Keratinocyte (primary cell): Measurements from ENCODE around the gene TMA7B. TPM values are rescaled to one million over a fixed set of nuclear protein-coding genes. Genes with fewer than 3 reads are reported as not detected.

Source experiments
- DNase-seq: peaks from one replicate; pipeline ENCODE4 v3.0.0-alpha.2; 2011; ENCODE audit warnings: low read depth, missing footprints, low spot score
- FAIRE-seq: peaks from 2 replicates; lab custom pipeline; 2011; peaks lifted over from hg19 to GRCh38; lab: Jason Lieb, UNC
- H2AFZ ChIP-seq: 2 replicates; pipeline ENCODE4 v1.6.0; 2012; ENCODE audit warnings: low read length, control low read depth, inconsistent platforms; ENCODE audit not compliant: control insufficient read depth
- H3K27ac ChIP-seq: 2 replicates; pipeline ENCODE4 v1.5.1; 2011; ENCODE audit warnings: low read length; ENCODE audit not compliant: control insufficient read depth, insufficient read depth
- H3K27me3 ChIP-seq: 3 replicates; pipeline ENCODE4 v1.6.0; 2011; ENCODE audit warnings: low read length; ENCODE audit not compliant: control insufficient read depth, insufficient read depth; ENCODE audit errors: extremely low read depth
- H3K36me3 ChIP-seq, 2 experiments: 2 replicates in 1 of 2; 3 replicates in 1 of 2; pipeline ENCODE4 v1.5.1; 2011; ENCODE audit warnings: low read length in 2 of 2, mild to moderate bottlenecking in 1 of 2; ENCODE audit not compliant: control insufficient read depth in 2 of 2, insufficient read depth in 2 of 2; ENCODE audit errors: extremely low read depth in 1 of 2
- H3K4me1 ChIP-seq: 3 replicates; pipeline ENCODE4 v1.5.1; 2011; ENCODE audit warnings: low read length; ENCODE audit not compliant: control insufficient read depth, insufficient read depth; ENCODE audit errors: extremely low read depth
- H3K4me2 ChIP-seq: 3 replicates; pipeline ENCODE4 v1.6.0; 2011; ENCODE audit warnings: low read depth, low read length; ENCODE audit not compliant: control insufficient read depth, insufficient read depth; ENCODE audit errors: extremely low read depth
- H3K4me3 ChIP-seq, 3 experiments: fragments of 200-600 bp in 1 of 3; sonication (generic) in 1 of 3; 2 replicates in 2 of 3; 3 replicates in 1 of 3; pipeline ENCODE4 v1.5.1; 2011 to 2016; ENCODE audit warnings: low read length in 3 of 3, mild to moderate bottlenecking in 3 of 3, control low read depth in 2 of 3, inconsistent platforms in 1 of 3, low read depth in 1 of 3, mixed read lengths in 1 of 3, mixed run types in 1 of 3, moderate library complexity in 1 of 3; ENCODE audit not compliant: control insufficient read depth in 2 of 3, insufficient read depth in 2 of 3; ENCODE audit errors: extremely low read depth in 1 of 3
- H3K79me2 ChIP-seq: 2 replicates; pipeline ENCODE4 v1.6.0; 2012; ENCODE audit warnings: low read length; ENCODE audit not compliant: control insufficient read depth, insufficient read depth
- H3K9ac ChIP-seq: 3 replicates; pipeline ENCODE4 v1.6.0; 2011; ENCODE audit warnings: low read length; ENCODE audit not compliant: control insufficient read depth, insufficient read depth; ENCODE audit errors: extremely low read depth
- H3K9me1 ChIP-seq: 3 replicates; pipeline ENCODE4 v1.6.0; 2011; ENCODE audit warnings: low read length; ENCODE audit not compliant: control insufficient read depth, insufficient read depth; ENCODE audit errors: extremely low read depth
- H3K9me3 ChIP-seq: 2 replicates; pipeline ENCODE4 v1.5.1; 2012; ENCODE audit warnings: low read depth, low read length; ENCODE audit not compliant: control insufficient read depth
- H4K20me1 ChIP-seq: 3 replicates; pipeline ENCODE4 v1.6.0; 2011; ENCODE audit warnings: low read length; ENCODE audit not compliant: control insufficient read depth, insufficient read depth; ENCODE audit errors: extremely low read depth
- CTCF ChIP-seq, 3 experiments: IDR thresholded peaks in 1 of 3; conservative IDR thresholded peaks in 1 of 3; optimal IDR thresholded peaks in 1 of 3; 2 replicates in 2 of 3; 3 replicates in 1 of 3; pipeline versions ENCODE3 to v1.5.1; 2011; ENCODE audit warnings: low read length in 3 of 3, mild to moderate bottlenecking in 3 of 3, moderate library complexity in 2 of 3, control low read depth in 1 of 3, inconsistent platforms in 1 of 3; ENCODE audit not compliant: insufficient read depth in 2 of 3; ENCODE audit errors: extremely low read depth in 1 of 3
- EZH2 ChIP-seq: IDR thresholded peaks from one replicate; pipeline ENCODE4 v1.6.1; 2012; ENCODE audit warnings: inconsistent platforms, mild to moderate bottlenecking, low read length, moderate library complexity
- dilution Hi-C: fragments of 300-500 bp; cut with MboI; formaldehyde crosslinking; loops from one replicate; pipeline ENCODE4 v1.7.0; 2020; ENCODE audit warnings: low sequenced_read_pairs; ENCODE audit not compliant: extremely low pct_ligation_motif_present
- polyA plus RNA-seq, 5 experiments: library from polyadenylated mRNA; depleted of rRNA in 3 of 5; stranded (reverse) in 3 of 5; stranded (forward) in 1 of 5; unstranded in 1 of 5; fragments of >200 nt; gene quantifications; 1 replicate in 1 of 5; 2 replicates in 3 of 5; 3 replicates in 1 of 5; pipeline versions ENCODE4 v1.2.1 to v1.2.3, GENCODE V29; 2011 to 2012; ENCODE audit warnings: missing spikeins in 2 of 5, low read depth in 1 of 5, low replicate concordance in 1 of 5

TMA7B gene
- polyA plus RNA-seq, 1 donor (not counting 4 experiments of a cell fraction or from before 2014, with no cell fraction given) = not detected

GRCh38 chr22:39962071-39962470 lies 1.9 kb downstream of the TMA7B start:
- no peaks in the 10 kb centered on the region for H3K9me3 ChIP-seq
- H3K4me2 ChIP-seq = no peak overlapping the region
- no peak overlapping the region for H3K27ac ChIP-seq
- H4K20me1 ChIP-seq = no peaks in the 10 kb centered on the region
- H3K36me3 ChIP-seq = no peaks in the 10 kb centered on the region
- H2AFZ ChIP-seq = no peak overlapping the region
- peaks cover 7% of the 10 kb centered on the region for H3K4me1 ChIP-seq
- no peak overlapping the region for H3K4me3 ChIP-seq
- DNase-seq (no peak), FAIRE-seq (no peak)
- no peak for TF ChIP-seq EZH2
- TF ChIP-seq CTCF (optimal IDR thresholded peaks at IDR 0.05 in 1 of 3, IDR thresholded peaks at IDR 0.05 in 1 of 3, conservative IDR thresholded peaks at IDR 0.05 in 1 of 3; ENCODE audit: extremely low read depth in 1 of 3, insufficient read depth in 2 of 3, low read length in 3 of 3) = no peak
- no peak overlapping the region for H3K9ac ChIP-seq
- H3K79me2 ChIP-seq = no peaks in the 10 kb centered on the region
- no peaks in the 10 kb centered on the region for H3K27me3 ChIP-seq
- H3K9me1 ChIP-seq = no peaks in the 10 kb centered on the region
- dilution Hi-C loops = no loop called here

- TF ChIP-seq EZH2 = no peak
- TF ChIP-seq CTCF (optimal IDR thresholded peaks at IDR 0.05 in 1 of 3, IDR thresholded peaks at IDR 0.05 in 1 of 3, conservative IDR thresholded peaks at IDR 0.05 in 1 of 3; ENCODE audit: extremely low read depth in 1 of 3, insufficient read depth in 2 of 3, low read length in 3 of 3) = no peak
- dilution Hi-C loops = no loop called here
- no peaks in the 10 kb centered on the region for H3K79me2 ChIP-seq
- no peak for FAIRE-seq
- no peaks in the 10 kb centered on the region for H4K20me1 ChIP-seq
- H3K27me3 ChIP-seq = no peaks in the 10 kb centered on the region
- no peak overlapping the region for H2AFZ ChIP-seq
- no peaks in the 10 kb centered on the region for H3K4me1 ChIP-seq
- no peak for DNase-seq
- H3K4me3 ChIP-seq = no peak overlapping the region
- H3K9me1 ChIP-seq = no peaks in the 10 kb centered on the region
- H3K27ac ChIP-seq = no peak overlapping the region
- no peak overlapping the region for H3K9ac ChIP-seq
- H3K9me3 ChIP-seq = no peaks in the 10 kb centered on the region
- H3K4me2 ChIP-seq = no peak overlapping the region
- no peaks in the 10 kb centered on the region for H3K36me3 ChIP-seq
Measured at GRCh38 chr22:39965748-39966147, 5.6 kb downstream of the TMA7B start.
